ENCODE results near the gene PLK5.

The PLK5 gene

GRCh38 chr19:1572795-1573194 is 48.9 kb downstream of the PLK5 start:
- DNase-seq (ENCODE audit: extremely low spot score, insufficient read length, low read depth) (no peak), FAIRE-seq (no peak)

GRCh38 chr19:1574354-1575136 is 50.7 kb downstream of the PLK5 start:
- DNase-seq (ENCODE audit: extremely low spot score, insufficient read length, low read depth), result no peak
- no peak for FAIRE-seq

- DNase-seq (ENCODE audit: extremely low spot score, insufficient read length, low read depth) (no peak), FAIRE-seq (no peak)
These were observed 51.7 kb downstream of the PLK5 start for GRCh38 chr19:1575323-1576241.

- DNase-seq (ENCODE audit: extremely low spot score, insufficient read length, low read depth) (no peak), FAIRE-seq (no peak)
These were observed 52.6 kb downstream of the PLK5 start for GRCh38 chr19:1576242-1577089.

GRCh38 chr19:1577090-1577928 is 53.4 kb downstream of the PLK5 start:
- DNase-seq (ENCODE audit: extremely low spot score, insufficient read length, low read depth) (no peak), FAIRE-seq (no peak)

GRCh38 chr19:1577929-1578618 is 54.2 kb downstream of the PLK5 start:
- DNase-seq (ENCODE audit: extremely low spot score, insufficient read length, low read depth) (no peak), FAIRE-seq (no peak)

GRCh38 chr19:1579222-1579621 is 55.3 kb downstream of the PLK5 start:
- FAIRE-seq, result no peak

GRCh38 chr19:1580382-1580781 is 56.5 kb downstream of the PLK5 start:
- DNase-seq (ENCODE audit: extremely low spot score, insufficient read length, low read depth) (no peak), FAIRE-seq (no peak)

More at GRCh38 chr19:1579222-1579621, 55.3 kb downstream of the PLK5 start:
- DNase-seq (ENCODE audit: extremely low spot score, insufficient read length, low read depth), result no peak

GRCh38 chr19:1580957-1581356 is 57.1 kb downstream of the PLK5 start:
- no peak for FAIRE-seq

GRCh38 chr19:1582201-1582600 is 58.3 kb downstream of the PLK5 start:
- FAIRE-seq (no peak), DNase-seq (ENCODE audit: extremely low spot score, insufficient read length, low read depth) (no peak)

More at GRCh38 chr19:1580957-1581356, 57.1 kb downstream of the PLK5 start:
- no peak for DNase-seq (ENCODE audit: extremely low spot score, insufficient read length, low read depth)

GRCh38 chr19:1584500-1585242 is 60.8 kb downstream of the PLK5 start:
- FAIRE-seq (no peak), DNase-seq (ENCODE audit: extremely low spot score, insufficient read length, low read depth) (no peak)

- no peak for FAIRE-seq
- DNase-seq (ENCODE audit: extremely low spot score, insufficient read length, low read depth), result no peak
These were observed 61.3 kb downstream of the PLK5 start for GRCh38 chr19:1585243-1585580.
